Measurements from ENCODE around the gene HIPK1.
"Not testable (repeated sequence)": the region's sequence is repeated elsewhere in the genome, so short reads cannot be mapped to it uniquely, and the experiment has no call there.

HIPK1 gene

GRCh38 chr1:114009393-114009792 is 80.3 kb downstream of the HIPK1 start:
- no peak for DNase-seq (ENCODE audit: low read depth in 2 of 2)

GRCh38 chr1:114010433-114011184 is 81.5 kb downstream of the HIPK1 start:
- DNase-seq (ENCODE audit: low read depth in 2 of 2) = no peak

- no peak for DNase-seq (ENCODE audit: low read depth in 2 of 2)
Measured at GRCh38 chr1:114011796-114012195, 82.7 kb downstream of the HIPK1 start.

GRCh38 chr1:114015075-114015474 is 86.0 kb downstream of the HIPK1 start:
- DNase-seq (ENCODE audit: low read depth in 2 of 2) = no peak

- not testable (repeated sequence) for DNase-seq (ENCODE audit: low read depth in 2 of 2)
Measured at GRCh38 chr1:114019724-114020123, 90.6 kb downstream of the HIPK1 start.

- no peak for DNase-seq (ENCODE audit: low read depth in 2 of 2)
Measured at GRCh38 chr1:114021665-114022099, 92.6 kb downstream of the HIPK1 start.

- DNase-seq (ENCODE audit: low read depth in 2 of 2) = no peak
Measured at GRCh38 chr1:114022877-114023276, 93.8 kb downstream of the HIPK1 start.

GRCh38 chr1:114023377-114023776 is 94.3 kb downstream of the HIPK1 start:
- DNase-seq (ENCODE audit: low read depth in 2 of 2) = no peak

GRCh38 chr1:114024049-114024448 is 94.9 kb downstream of the HIPK1 start:
- no peak for DNase-seq (ENCODE audit: low read depth in 2 of 2)

- no peak for DNase-seq (ENCODE audit: low read depth in 2 of 2)
Measured at GRCh38 chr1:114025609-114026401, 96.7 kb downstream of the HIPK1 start.

- no peak for DNase-seq (ENCODE audit: low read depth in 2 of 2)
Measured at GRCh38 chr1:114026797-114027196, 97.7 kb downstream of the HIPK1 start.
